Measurements from ENCODE around the gene HSD17B2.

Gene HSD17B2

GRCh38 chr16:82118749-82119148, 83.7 kb downstream of the HSD17B2 start:
- Histone ChIP-seq H3K9me3 (ENCODE audit: low read depth, low read length) (no peaks in the 10 kb centered on the region), H3K4me3 (no peak overlapping the region), H3K9ac (ENCODE audit: insufficient read length) (no peak overlapping the region), H3K27ac (no peak overlapping the region), H3K36me3 (ENCODE audit: insufficient read depth, low read length) (no peaks in the 10 kb centered on the region)
- TF ChIP-seq FOXP2 (optimal IDR thresholded peaks at IDR 0.05; ENCODE audit: control extremely low read depth, extremely low read length, insufficient read depth) (no peak), EZH2 (IDR thresholded peaks at IDR 0.05) (no peak), POLR2AphosphoS5 (IDR thresholded peaks at IDR 0.05; ENCODE audit: borderline replicate concordance, low read depth, low read length) (no peak)
- DNase-seq (ENCODE audit: low read depth, low spot score), result no peak

GRCh38 chr16:82119405-82119804, 84.4 kb downstream of the HSD17B2 start:
- Histone ChIP-seq H3K9me3 (ENCODE audit: low read depth, low read length) (no peaks in the 10 kb centered on the region), H3K27ac (no peak overlapping the region), H3K4me3 (no peak overlapping the region), H3K9ac (ENCODE audit: insufficient read length) (no peak overlapping the region), H3K36me3 (ENCODE audit: insufficient read depth, low read length) (no peaks in the 10 kb centered on the region)
- TF ChIP-seq EZH2 (IDR thresholded peaks at IDR 0.05) (no peak), POLR2AphosphoS5 (IDR thresholded peaks at IDR 0.05; ENCODE audit: borderline replicate concordance, low read depth, low read length) (no peak), FOXP2 (optimal IDR thresholded peaks at IDR 0.05; ENCODE audit: control extremely low read depth, extremely low read length, insufficient read depth) (no peak)
- no peak for DNase-seq (ENCODE audit: low read depth, low spot score)

- Histone ChIP-seq H3K9me3 (ENCODE audit: low read depth, low read length) (no peaks in the 10 kb centered on the region), H3K9ac (ENCODE audit: insufficient read length) (no peak overlapping the region), H3K27ac (no peak overlapping the region), H3K36me3 (ENCODE audit: insufficient read depth, low read length) (no peaks in the 10 kb centered on the region), H3K4me3 (no peak overlapping the region)
- DNase-seq (ENCODE audit: low read depth, low spot score), result no peak
- TF ChIP-seq FOXP2 (optimal IDR thresholded peaks at IDR 0.05; ENCODE audit: control extremely low read depth, extremely low read length, insufficient read depth) (no peak), EZH2 (IDR thresholded peaks at IDR 0.05) (no peak), POLR2AphosphoS5 (IDR thresholded peaks at IDR 0.05; ENCODE audit: borderline replicate concordance, low read depth, low read length) (no peak)
Measured at GRCh38 chr16:82124651-82125050, 89.6 kb downstream of the HSD17B2 start.

- H3K27ac ChIP-seq, result no peak overlapping the region
- no peak overlapping the region for H3K9ac ChIP-seq (ENCODE audit: insufficient read length)
- no peak overlapping the region for H3K4me3 ChIP-seq
- no peaks in the 10 kb centered on the region for H3K36me3 ChIP-seq (ENCODE audit: insufficient read depth, low read length)
- TF ChIP-seq POLR2AphosphoS5 (IDR thresholded peaks at IDR 0.05; ENCODE audit: borderline replicate concordance, low read depth, low read length) (no peak), EZH2 (IDR thresholded peaks at IDR 0.05) (no peak), FOXP2 (optimal IDR thresholded peaks at IDR 0.05; ENCODE audit: control extremely low read depth, extremely low read length, insufficient read depth) (no peak)
- DNase-seq (ENCODE audit: low read depth, low spot score), result no peak
- H3K9me3 ChIP-seq (ENCODE audit: low read depth, low read length), result no peaks in the 10 kb centered on the region
Measured at GRCh38 chr16:82129881-82130280, 94.8 kb downstream of the HSD17B2 start.

DNA sequence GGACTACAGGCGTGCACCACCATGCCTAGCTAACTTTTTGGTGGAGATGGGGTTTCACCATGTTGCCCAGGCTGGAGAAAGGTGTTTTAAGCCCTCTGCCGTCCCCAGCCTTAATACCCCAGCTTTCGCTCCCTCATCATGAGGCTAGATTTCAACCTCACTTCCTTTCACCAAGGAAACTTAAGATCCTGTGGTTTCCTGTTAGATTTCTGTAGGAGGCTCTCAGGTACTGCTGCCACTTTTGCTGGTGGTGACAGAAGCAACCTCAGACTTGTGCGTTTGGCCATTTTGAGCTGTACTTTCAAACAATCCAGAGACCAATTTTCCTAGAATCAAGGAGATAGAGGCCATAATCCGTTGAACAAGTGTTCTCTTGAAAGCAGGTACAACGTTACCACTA, 98.7 kb downstream of the HSD17B2 start:
- Histone ChIP-seq H3K9ac (ENCODE audit: insufficient read length) (no peak overlapping the region), H3K9me3 (ENCODE audit: low read depth, low read length) (no peaks in the 10 kb centered on the region), H3K36me3 (ENCODE audit: insufficient read depth, low read length) (no peaks in the 10 kb centered on the region; the same call in 1 of the 2 replicates), H3K4me3 (no peak overlapping the region), H3K27ac (no peak overlapping the region)
- no peak for DNase-seq (ENCODE audit: low read depth, low spot score)
- TF ChIP-seq POLR2AphosphoS5 (IDR thresholded peaks at IDR 0.05; ENCODE audit: borderline replicate concordance, low read depth, low read length), result no peak
- no peak for TF ChIP-seq FOXP2 (optimal IDR thresholded peaks at IDR 0.05; ENCODE audit: control extremely low read depth, extremely low read length, insufficient read depth)
- TF ChIP-seq EZH2 (IDR thresholded peaks at IDR 0.05), result no peak

GRCh38 chr16:82134846-82135245, 99.8 kb downstream of the HSD17B2 start:
- Histone ChIP-seq H3K9me3 (ENCODE audit: low read depth, low read length) (no peaks in the 10 kb centered on the region), H3K36me3 (ENCODE audit: insufficient read depth, low read length) (no peaks in the 10 kb centered on the region; the same call in 1 of the 2 replicates), H3K4me3 (no peak overlapping the region), H3K9ac (ENCODE audit: insufficient read length) (no peak overlapping the region), H3K27ac (0 out of 2 replicates have a peak overlapping the region, but pooled peaks have one; percentile 13)
- no peak for DNase-seq (ENCODE audit: low read depth, low spot score)
- TF ChIP-seq EZH2 (IDR thresholded peaks at IDR 0.05) (no peak), FOXP2 (optimal IDR thresholded peaks at IDR 0.05; ENCODE audit: control extremely low read depth, extremely low read length, insufficient read depth) (no peak), POLR2AphosphoS5 (IDR thresholded peaks at IDR 0.05; ENCODE audit: borderline replicate concordance, low read depth, low read length) (no peak)

- H3K27ac ChIP-seq, result no peak overlapping the region
- no peaks in the 10 kb centered on the region for H3K9me3 ChIP-seq (ENCODE audit: low read depth, low read length)
- no peak overlapping the region for H3K9ac ChIP-seq (ENCODE audit: insufficient read length)
- H3K36me3 ChIP-seq (ENCODE audit: insufficient read depth, low read length), result no peaks in the 10 kb centered on the region; the same call in 1 of the 2 replicates
- TF ChIP-seq FOXP2 (optimal IDR thresholded peaks at IDR 0.05; ENCODE audit: control extremely low read depth, extremely low read length, insufficient read depth) (no peak), EZH2 (IDR thresholded peaks at IDR 0.05) (no peak), POLR2AphosphoS5 (IDR thresholded peaks at IDR 0.05; ENCODE audit: borderline replicate concordance, low read depth, low read length) (no peak)
- no peak overlapping the region for H3K4me3 ChIP-seq
- no peak for DNase-seq (ENCODE audit: low read depth, low spot score)
Measured at GRCh38 chr16:82135844-82136243, 100.8 kb downstream of the HSD17B2 start.

GRCh38 chr16:82136956-82137821, 102.1 kb downstream of the HSD17B2 start:
- DNase-seq (ENCODE audit: low read depth, low spot score), result no peak
- TF ChIP-seq POLR2AphosphoS5 (IDR thresholded peaks at IDR 0.05; ENCODE audit: borderline replicate concordance, low read depth, low read length), result no peak
- no peak for TF ChIP-seq EZH2 (IDR thresholded peaks at IDR 0.05)
- no peak for TF ChIP-seq FOXP2 (optimal IDR thresholded peaks at IDR 0.05; ENCODE audit: control extremely low read depth, extremely low read length, insufficient read depth)
- H3K9ac ChIP-seq (ENCODE audit: insufficient read length), result no peak overlapping the region
- no peak overlapping the region for H3K4me3 ChIP-seq
- H3K36me3 ChIP-seq (ENCODE audit: insufficient read depth, low read length), result no peaks in the 10 kb centered on the region; the same call in 1 of the 2 replicates
- peak overlapping the region; percentile 42; the same call in 1 of the 2 replicates for H3K27ac ChIP-seq
- no peaks in the 10 kb centered on the region for H3K9me3 ChIP-seq (ENCODE audit: low read depth, low read length)

Measured in SK-N-MC (cell line).